HG03280 (cell line): ENCODE data around the gene SORCS2.

Source experiments
- ATAC-seq: cut with Tn5 transposase; IDR thresholded peaks from one replicate; pipeline ENCODE4 v1.9.1; 2021; ENCODE audit warnings: mild to moderate bottlenecking, moderate library complexity; ENCODE audit not compliant: unreplicated experiment

Gene SORCS2

DNA sequence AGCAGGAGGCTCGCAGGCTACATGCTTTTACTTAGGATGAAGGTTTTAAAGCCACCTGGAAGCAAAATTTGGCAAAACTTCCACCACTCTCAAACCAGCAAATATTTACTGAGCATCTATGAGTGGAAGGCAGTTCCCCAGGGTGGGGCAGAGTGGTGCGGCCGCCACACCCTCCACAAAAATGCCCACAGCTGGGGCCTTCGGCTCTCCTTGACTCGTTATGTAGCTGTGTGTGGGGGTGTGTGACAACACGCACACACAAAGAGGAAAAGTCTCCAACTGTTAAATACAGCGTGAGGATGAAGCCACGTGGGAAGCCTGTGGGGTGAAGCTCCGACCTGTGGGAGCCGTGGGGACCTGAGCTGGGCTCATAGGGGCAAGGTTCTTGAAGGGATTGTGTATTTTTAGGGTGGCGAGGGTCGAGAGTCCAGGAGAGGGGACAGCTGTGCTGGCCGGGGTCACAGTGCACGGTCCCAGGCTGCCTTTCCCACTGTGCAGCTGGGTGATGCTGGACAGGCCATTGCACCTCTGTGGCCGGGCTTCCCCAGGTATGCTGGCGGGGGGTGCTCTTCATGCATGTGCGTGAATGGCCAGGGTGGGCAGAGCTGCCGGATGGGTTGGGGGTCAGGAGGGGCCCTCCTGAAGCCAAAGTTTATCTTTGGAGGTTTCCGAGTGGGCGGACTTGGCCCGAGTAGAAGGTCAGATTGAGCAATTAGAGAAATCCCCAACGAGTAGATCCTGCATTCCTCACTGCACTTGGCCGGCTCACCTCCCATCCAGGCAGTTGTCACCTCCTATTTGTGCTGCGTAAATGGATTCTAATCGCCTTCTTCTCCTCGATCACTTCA is 25.4 kb downstream of the SORCS2 start:
- no peak for ATAC-seq

DNA sequence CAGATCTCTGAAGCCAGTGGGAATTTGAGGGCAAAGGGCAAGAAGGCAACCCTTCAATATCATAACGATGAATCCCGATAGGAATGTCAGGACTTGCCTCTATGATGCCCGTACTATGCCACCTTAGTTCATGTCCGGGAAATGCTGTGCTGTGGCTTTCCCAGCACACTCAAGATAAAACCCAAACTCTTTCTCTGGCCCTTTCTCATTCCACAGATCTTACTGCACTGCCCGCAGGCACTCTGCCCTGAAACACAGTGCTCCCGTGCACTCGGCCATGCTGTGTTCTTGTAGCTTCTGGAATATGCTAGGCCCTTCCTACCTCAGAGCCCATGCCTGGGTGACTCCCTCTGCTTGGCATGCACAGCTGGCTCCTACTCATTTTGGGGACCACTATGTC is 26.3 kb downstream of the SORCS2 start:
- ATAC-seq, result no peak

DNA sequence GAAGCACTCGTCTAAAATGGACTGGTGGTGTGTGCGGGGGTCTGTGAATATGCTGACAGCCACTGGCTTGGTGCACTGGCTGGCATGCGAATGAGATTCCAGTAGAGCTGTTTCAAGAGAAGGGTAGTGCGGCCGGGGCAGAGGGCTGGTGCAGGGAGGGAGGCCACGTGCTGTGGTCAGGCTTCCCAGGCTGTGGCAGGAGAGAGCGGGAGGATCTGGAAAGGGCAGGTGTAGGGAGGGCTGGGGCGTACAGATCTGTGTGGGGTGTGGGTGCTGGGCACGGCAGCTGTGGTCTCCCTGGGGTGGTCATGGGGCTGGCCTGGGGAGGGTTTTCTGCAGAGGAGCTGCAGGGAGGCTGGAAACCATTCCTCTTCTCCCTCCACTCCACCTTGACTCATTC is 30.2 kb downstream of the SORCS2 start:
- ATAC-seq, result no peak

- no peak for ATAC-seq
Observed at GRCh38 chr4:7223541-7223940, 31.2 kb downstream of the SORCS2 start.

- ATAC-seq, result no peak
Observed at GRCh38 chr4:7224001-7224400, 31.7 kb downstream of the SORCS2 start.

GRCh38 chr4:7224878-7225533 is 32.7 kb downstream of the SORCS2 start:
- ATAC-seq, result no peak

DNA sequence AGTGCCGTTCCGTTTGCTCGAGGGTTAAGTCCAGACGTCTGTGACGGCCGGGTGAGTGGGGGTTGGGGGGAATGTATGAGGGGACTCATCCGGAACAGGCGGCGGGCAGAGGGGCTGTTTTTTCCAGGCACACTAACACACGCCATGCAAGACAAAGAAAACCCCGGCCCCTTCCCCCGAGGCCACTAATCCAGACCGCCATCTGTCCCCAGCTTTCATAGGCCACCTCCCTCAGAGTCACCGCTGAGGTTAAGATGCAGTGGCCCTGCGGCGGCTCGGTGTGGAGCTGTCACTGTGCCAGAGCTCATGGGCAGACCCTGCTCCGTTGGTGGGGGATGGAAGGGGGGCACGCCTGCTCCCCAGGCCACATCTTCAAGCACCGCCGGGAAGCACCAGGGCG is 34.1 kb downstream of the SORCS2 start:
- ATAC-seq, result no peak

- no peak for ATAC-seq
Observed at GRCh38 chr4:7227008-7227407, 34.7 kb downstream of the SORCS2 start.

- no peak for ATAC-seq
Observed at GRCh38 chr4:7228734-7229133, 36.4 kb downstream of the SORCS2 start.

- ATAC-seq, result no peak
Observed at GRCh38 chr4:7232061-7232650, 39.8 kb downstream of the SORCS2 start.

- ATAC-seq, result no peak
Observed at GRCh38 chr4:7233006-7233580, 40.8 kb downstream of the SORCS2 start.

DNA sequence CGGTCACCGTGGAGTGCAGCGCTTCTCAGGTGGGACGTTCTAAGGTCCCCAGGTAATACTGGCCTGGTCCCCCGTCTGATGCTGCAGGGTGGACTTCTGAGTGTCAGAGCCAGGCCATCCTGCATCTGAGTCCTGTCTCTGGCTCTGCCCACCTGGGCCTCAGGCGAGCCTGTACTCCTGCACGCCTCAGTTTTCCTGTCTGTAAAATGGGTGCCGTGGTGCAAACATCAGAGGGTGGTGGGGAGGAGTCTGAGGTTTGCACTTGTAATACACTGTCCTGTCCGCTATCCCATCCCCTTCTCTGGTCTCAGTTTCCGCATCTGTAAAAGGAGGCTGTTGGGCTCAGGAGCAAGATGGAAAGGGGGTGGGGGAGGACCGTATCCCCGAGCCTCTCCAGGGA is 41.3 kb downstream of the SORCS2 start:
- ATAC-seq, result no peak

- ATAC-seq, result no peak
Observed at GRCh38 chr4:7234355-7235029, 42.2 kb downstream of the SORCS2 start.

DNA sequence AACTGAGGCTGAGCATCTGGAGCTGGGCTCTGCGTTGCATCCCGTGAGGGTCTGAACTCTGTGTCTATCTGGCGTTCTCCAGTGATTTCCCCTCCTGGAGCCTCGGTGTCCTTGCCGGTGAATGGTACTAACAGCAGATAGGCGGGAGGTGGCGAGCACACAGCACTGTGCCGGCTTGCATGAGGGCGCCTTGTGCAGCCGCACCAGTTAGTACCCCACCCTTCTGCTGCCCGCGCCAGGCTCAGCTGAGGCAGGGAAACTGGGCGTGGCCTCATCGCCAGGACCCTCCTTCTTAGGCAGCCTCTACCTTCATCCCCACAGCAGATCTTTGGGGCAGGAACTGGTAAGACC is 42.7 kb downstream of the SORCS2 start:
- ATAC-seq, result no peak

DNA sequence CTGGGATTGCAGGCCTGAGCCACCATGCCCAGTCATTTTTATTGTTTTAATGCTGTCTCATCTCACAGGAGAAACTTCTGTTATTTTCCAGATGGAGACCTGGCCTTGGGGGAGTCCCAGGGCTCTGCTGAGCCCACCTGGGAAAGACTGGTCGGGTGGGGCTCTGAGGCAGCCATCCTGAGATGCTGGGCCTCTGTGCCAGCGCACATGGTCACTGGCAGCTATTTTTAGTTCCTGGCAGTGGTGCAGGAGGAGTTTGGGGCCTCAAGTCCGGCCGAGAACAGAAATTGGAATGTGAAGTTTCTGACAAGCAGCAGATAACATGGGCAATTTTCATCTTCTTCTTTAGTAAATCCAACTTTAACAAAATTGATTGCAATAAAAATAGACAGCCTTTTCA is 44.5 kb downstream of the SORCS2 start:
- ATAC-seq, result no peak

GRCh38 chr4:7237873-7238272 is 45.5 kb downstream of the SORCS2 start:
- ATAC-seq, result no peak

GRCh38 chr4:7238300-7238960 is 46.1 kb downstream of the SORCS2 start:
- ATAC-seq, result no peak

GRCh38 chr4:7239101-7239820 is 46.9 kb downstream of the SORCS2 start:
- ATAC-seq, result no peak

DNA sequence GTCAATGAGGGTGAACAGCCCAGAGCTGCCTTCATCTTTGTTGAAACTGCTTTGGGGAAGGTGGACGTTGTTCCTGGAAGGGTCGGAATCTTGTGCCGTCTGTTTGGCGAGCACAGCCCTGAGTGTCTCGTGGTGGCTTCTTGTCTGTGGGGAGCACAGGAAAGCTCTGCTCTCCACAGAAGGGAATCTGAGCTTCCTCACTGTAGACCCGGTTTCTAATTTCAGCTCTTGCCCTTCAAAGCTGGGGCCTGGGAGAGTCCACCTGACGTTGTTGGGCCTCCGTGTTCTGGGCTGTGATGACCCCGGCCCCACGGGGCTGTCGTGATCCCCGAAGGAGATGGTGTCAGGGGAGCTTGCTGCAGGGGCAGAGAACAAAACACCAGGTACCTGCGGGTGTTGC is 47.5 kb downstream of the SORCS2 start:
- ATAC-seq, result no peak

DNA sequence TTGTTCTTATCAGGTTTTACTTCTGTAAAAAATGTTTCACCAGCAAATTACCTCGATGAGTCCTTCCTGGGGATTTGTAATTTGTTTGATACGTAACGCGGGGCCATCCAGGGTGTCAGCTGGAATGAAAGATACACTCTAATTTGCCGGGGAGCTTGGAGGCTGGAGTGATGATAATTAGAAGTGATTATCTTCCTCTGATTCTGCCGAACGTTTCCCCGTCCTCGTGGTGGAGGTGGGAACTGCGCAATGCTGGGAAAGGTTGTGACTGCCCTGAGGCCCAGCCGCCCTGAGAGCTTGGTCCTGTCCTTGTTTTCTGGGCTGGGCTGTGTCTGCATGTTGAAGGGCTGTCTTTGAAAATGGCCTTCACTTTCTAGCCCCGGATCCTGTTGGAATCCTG is 48.0 kb downstream of the SORCS2 start:
- ATAC-seq, result no peak
